Gastrocnemius medialis (tissue), 4 donors: ENCODE data around the gene THEM5.

Source experiments
- POLR2A ChIP-seq, 2 donors: fragments of 450-650 bp; IDR thresholded peaks; one replicate each; pipeline ENCODE4 v1.6.1; 2017; ENCODE audit warnings: antibody characterized with exemption in 2 of 2, mild to moderate bottlenecking in 2 of 2, moderate library complexity in 2 of 2
- TF ChIP-seq, protein P1 (sequence below), 5 experiments: fragments of 450-650 bp in 3 of 5; fragments of 200-600 bp in 2 of 5; sonication (generic) in 2 of 5; IDR thresholded peaks in 4 of 5; conservative IDR thresholded peaks in 1 of 5; 1 replicate in 4 of 5; 2 replicates in 1 of 5; pipeline ENCODE4 v1.5.1; 2016 to 2019; ENCODE audit warnings: antibody characterized with exemption in 5 of 5, mild to moderate bottlenecking in 3 of 5, moderate library complexity in 3 of 5

DNA sequence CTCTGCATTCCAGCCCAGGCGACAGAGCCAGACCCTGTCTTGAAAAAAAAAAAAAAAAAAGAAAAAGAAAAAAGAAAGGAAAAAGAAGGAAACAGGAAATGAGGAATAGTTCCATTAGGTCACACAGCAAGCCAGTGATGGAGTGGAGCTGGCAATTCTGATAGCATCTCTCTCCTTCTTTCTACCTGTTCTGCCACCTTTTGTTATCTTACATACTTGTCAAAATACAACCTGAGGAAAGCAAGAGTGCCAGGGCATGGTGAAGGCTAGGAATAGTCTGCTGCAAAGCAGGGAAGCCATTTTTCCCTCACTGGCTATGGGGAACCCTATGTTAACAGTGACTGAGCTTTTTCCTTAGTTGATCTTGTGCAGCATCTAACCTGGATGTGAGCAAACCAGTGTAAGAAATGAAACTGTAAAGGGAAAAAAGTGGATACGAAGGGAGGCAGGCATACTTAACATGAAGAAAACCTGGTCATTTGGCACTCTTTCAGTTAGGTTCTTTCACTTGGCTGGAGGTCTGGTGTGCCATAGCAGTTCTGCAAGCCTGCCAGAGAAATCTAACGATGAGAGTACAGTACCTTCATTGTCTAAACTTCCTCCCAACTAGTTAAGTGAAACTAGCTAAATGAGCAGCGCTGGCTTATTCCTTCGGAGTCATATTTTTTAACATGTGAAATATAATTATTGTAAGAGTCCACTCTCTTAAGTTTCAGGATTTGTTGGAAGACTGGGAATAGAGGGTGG is 17.9 kb upstream of the THEM5 start:
- TF ChIP-seq, protein P1, sequence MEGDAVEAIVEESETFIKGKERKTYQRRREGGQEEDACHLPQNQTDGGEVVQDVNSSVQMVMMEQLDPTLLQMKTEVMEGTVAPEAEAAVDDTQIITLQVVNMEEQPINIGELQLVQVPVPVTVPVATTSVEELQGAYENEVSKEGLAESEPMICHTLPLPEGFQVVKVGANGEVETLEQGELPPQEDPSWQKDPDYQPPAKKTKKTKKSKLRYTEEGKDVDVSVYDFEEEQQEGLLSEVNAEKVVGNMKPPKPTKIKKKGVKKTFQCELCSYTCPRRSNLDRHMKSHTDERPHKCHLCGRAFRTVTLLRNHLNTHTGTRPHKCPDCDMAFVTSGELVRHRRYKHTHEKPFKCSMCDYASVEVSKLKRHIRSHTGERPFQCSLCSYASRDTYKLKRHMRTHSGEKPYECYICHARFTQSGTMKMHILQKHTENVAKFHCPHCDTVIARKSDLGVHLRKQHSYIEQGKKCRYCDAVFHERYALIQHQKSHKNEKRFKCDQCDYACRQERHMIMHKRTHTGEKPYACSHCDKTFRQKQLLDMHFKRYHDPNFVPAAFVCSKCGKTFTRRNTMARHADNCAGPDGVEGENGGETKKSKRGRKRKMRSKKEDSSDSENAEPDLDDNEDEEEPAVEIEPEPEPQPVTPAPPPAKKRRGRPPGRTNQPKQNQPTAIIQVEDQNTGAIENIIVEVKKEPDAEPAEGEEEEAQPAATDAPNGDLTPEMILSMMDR (IDR thresholded peaks at IDR 0.05 in 4 of 5, conservative IDR thresholded peaks at IDR 0.05 in 1 of 5), result no peak
- TF ChIP-seq POLR2A (IDR thresholded peaks at IDR 0.05), result no peak
